Activated CD4-positive, alpha-beta T cell treated with anti-CD3 and anti-CD28 coated beads for 24 hours (primary cell): Measurements from ENCODE around the gene KIRREL3.

Experiments used
- DNase-seq, 2 donors: peaks; one replicate each; pipeline ENCODE4 v3.0.0-alpha.2; 2020; ENCODE audit warnings: low read depth in 2 of 2

The KIRREL3 gene

GRCh38 chr11:126421271-126421671 is 579.3 kb downstream of the KIRREL3 start:
- no peak for DNase-seq

GRCh38 chr11:126420698-126421256 is 579.8 kb downstream of the KIRREL3 start:
- DNase-seq: no peak

GRCh38 chr11:126419801-126420697 is 580.5 kb downstream of the KIRREL3 start:
- DNase-seq: no peak

GRCh38 chr11:126418887-126419286 is 581.7 kb downstream of the KIRREL3 start:
- DNase-seq: no peak

- no peak for DNase-seq
Observed at GRCh38 chr11:126417091-126417862, 583.3 kb downstream of the KIRREL3 start.

GRCh38 chr11:126416542-126417090 is 584.0 kb downstream of the KIRREL3 start:
- peak; percentile 56 to 61 for DNase-seq

- no peak for DNase-seq
Observed at GRCh38 chr11:126415669-126416420, 584.7 kb downstream of the KIRREL3 start.

GRCh38 chr11:126415128-126415527 is 585.4 kb downstream of the KIRREL3 start:
- DNase-seq: no peak

- no peak for DNase-seq
Observed at GRCh38 chr11:126414615-126415014, 586.0 kb downstream of the KIRREL3 start.

GRCh38 chr11:126413843-126414405 is 586.6 kb downstream of the KIRREL3 start:
- no peak for DNase-seq

GRCh38 chr11:126413426-126413825 is 587.1 kb downstream of the KIRREL3 start:
- no peak for DNase-seq

- DNase-seq: no peak
Observed at GRCh38 chr11:126411971-126412381, 588.6 kb downstream of the KIRREL3 start.

GRCh38 chr11:126410649-126411048 is 589.9 kb downstream of the KIRREL3 start:
- no peak for DNase-seq

- DNase-seq: no peak
Observed at GRCh38 chr11:126409620-126409985, 591.0 kb downstream of the KIRREL3 start.

- DNase-seq: no peak
Observed at GRCh38 chr11:126408901-126409619, 591.5 kb downstream of the KIRREL3 start.

GRCh38 chr11:126408496-126408895 is 592.1 kb downstream of the KIRREL3 start:
- DNase-seq: no peak

GRCh38 chr11:126407682-126408288 is 592.8 kb downstream of the KIRREL3 start:
- no peak for DNase-seq

GRCh38 chr11:126407101-126407521 is 593.5 kb downstream of the KIRREL3 start:
- DNase-seq: no peak

- no peak for DNase-seq
Observed at GRCh38 chr11:126406368-126406767, 594.2 kb downstream of the KIRREL3 start.

- DNase-seq: no peak
Observed at GRCh38 chr11:126405906-126406305, 594.7 kb downstream of the KIRREL3 start.
